Lower leg skin (tissue), 4 donors: ENCODE data around the gene MARS1. TPM values are rescaled to one million over a fixed set of nuclear protein-coding genes. Genes with fewer than 3 reads are reported as not detected.

Experiments used
- DNase-seq, 2 donors: peaks; one replicate each; pipeline ENCODE4 v3.0.0-alpha.2; 2019; ENCODE audit warnings: low spot score in 2 of 2
- H3K4me3 ChIP-seq: fragments of 200-600 bp; sonication (generic); 2 replicates; pipeline ENCODE4 v1.5.1; 2017; ENCODE audit warnings: mild to moderate bottlenecking, low read depth; ENCODE audit not compliant: poor library complexity, severe bottlenecking
- CTCF ChIP-seq, 3 donors: fragments of 450-650 bp; IDR thresholded peaks; one replicate each; pipeline ENCODE4 v1.5.1; 2016; ENCODE audit warnings: antibody characterized with exemption in 3 of 3, mild to moderate bottlenecking in 3 of 3, moderate library complexity in 2 of 3
- POLR2A ChIP-seq, 2 donors: fragments of 450-650 bp; IDR thresholded peaks; one replicate each; pipeline ENCODE4 v1.6.1; 2016 to 2017; ENCODE audit warnings: antibody characterized with exemption in 2 of 2, mild to moderate bottlenecking in 1 of 2, moderate library complexity in 1 of 2
- WGBS, 2 donors: methylation state at CpG; one replicate each; pipeline ENCODE4 v1.1.5; 2018; 5-methylcytosine and 5-hydroxymethylcytosine counted together
- intact Hi-C: fragments of 100-400 bp; cut with DNase I; formaldehyde crosslinking; loops from one replicate; pipeline ENCODE4 v1.15.0; 2023; ENCODE audit warnings: low total_unique reads
- total RNA-seq, 4 donors: library from RNA; depleted of rRNA; stranded (reverse); fragments of >200 nt; gene quantifications; one replicate each; pipeline ENCODE4 v1.1.0, GENCODE V29; 2016

The MARS1 gene
- total RNA-seq, 4 donors from 2014 or later = 37.7 to 386 (median 51.4) TPM

DNA sequence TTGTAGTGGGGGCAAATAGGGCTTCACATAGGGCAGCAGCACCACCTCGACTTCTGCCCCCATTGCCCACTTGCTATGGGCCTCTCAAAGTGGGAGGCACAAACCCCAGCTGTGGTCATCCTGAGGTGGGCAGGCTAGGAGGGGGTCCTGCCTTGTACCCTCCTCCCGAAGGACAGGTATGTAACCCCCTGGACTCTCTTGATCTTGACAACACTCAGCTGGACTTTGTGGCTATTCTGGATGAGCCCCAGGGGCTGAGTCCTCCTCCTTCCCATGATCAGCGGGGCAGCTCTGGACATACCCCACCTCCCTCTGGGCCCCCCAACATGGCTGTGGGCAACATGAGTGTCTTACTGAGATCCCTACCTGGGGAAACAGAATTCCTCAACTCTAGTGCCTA lies 16.2 kb upstream of the MARS1 start:
- no peak overlapping the region for H3K4me3 ChIP-seq
- TF ChIP-seq CTCF (IDR thresholded peaks at IDR 0.05) (no peak), POLR2A (IDR thresholded peaks at IDR 0.05) (no peak)
- 86 to 90% methylated on average over 3 of the region's 3 CpGs for WGBS, 2 donors
- intact Hi-C loops = no loop called here
- DNase-seq = no peak

DNA sequence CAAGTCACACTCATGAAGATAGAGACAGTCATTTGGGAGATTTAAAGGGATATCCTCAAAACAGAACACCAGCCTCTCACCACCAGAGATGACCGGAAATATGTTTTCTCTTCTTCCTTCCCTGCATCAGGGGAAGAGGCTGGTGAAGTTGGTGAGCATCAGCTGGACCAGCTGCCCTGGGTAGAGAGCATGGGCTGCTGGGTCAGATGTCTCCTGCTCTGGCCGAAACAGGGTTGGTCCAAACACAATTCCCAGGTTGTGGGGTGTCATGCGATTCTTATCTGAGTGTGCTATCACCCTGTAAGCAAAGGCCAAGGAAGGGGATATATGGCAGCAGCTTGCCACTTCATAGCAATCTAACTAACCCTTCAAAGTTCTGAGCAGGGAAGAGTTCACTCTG lies 15.5 kb upstream of the MARS1 start:
- 84 to 92% methylated on average over 3 of the region's 3 CpGs for WGBS, 2 donors
- H3K4me3 ChIP-seq = no peak overlapping the region
- DNase-seq = no peak
- TF ChIP-seq POLR2A (IDR thresholded peaks at IDR 0.05) (no peak), CTCF (IDR thresholded peaks at IDR 0.05) (no peak)
- intact Hi-C loops = no loop called here

DNA sequence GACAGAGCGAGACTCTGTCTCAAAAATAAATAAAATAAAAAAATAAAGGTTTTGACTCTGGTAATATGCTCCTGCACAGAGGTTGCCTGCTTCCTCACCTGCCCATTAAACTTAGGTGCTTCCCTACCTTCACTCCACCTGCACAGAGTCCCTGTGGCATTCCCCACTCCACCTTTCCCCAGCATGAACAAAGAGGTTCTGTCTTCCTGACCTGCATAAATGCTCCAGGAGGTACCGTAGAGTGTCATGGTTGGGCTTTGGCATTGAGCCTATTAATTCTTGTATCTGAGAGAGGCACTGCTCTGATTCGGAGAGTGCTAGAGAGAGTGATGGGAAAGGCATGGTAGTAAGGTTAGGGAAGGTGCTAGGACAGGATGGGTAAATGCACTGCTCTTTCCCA lies 14.5 kb upstream of the MARS1 start:
- intact Hi-C loops = no loop called here
- H3K4me3 ChIP-seq = no peak overlapping the region
- WGBS, 2 donors = 45 to 46% methylated on average over 3 of the region's 3 CpGs
- no peak for TF ChIP-seq POLR2A (IDR thresholded peaks at IDR 0.05)
- TF ChIP-seq CTCF (IDR thresholded peaks at IDR 0.05) = no peak
- DNase-seq = no peak

DNA sequence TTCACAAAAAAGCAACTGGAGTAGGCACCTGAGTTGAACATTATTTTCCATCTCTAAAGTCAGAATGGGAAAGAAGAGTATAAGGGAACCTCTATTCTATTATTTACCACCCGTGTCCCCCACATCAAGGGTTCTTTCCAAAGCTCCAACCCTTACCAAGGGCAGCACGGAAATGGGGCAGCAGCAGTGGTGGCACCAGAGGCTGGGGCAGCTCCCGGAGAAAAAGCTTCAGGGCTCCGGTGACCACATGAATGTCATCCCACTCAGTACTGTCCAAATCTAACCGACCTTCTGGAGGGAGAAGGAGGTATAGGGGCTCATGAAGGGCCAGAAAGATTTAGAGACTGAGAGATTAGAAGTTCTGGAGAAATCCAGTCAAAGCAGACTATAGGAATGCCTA lies 14.0 kb upstream of the MARS1 start:
- intact Hi-C loops = no loop called here
- TF ChIP-seq CTCF (IDR thresholded peaks at IDR 0.05) (no peak), POLR2A (IDR thresholded peaks at IDR 0.05) (no peak)
- no peak for DNase-seq
- H3K4me3 ChIP-seq = no peak overlapping the region
- WGBS, 2 donors = 87 to 89% methylated on average over 5 of the region's 5 CpGs

- intact Hi-C loops = no loop called here
- TF ChIP-seq CTCF (IDR thresholded peaks at IDR 0.05) (no peak), POLR2A (IDR thresholded peaks at IDR 0.05) (no peak)
- DNase-seq = no peak
- H3K4me3 ChIP-seq = no peak overlapping the region
- WGBS, 2 donors = 79 to 81% methylated on average over 8 of the region's 8 CpGs
Observed at GRCh38 chr12:57474430-57474829, 13.4 kb upstream of the MARS1 start.

DNA sequence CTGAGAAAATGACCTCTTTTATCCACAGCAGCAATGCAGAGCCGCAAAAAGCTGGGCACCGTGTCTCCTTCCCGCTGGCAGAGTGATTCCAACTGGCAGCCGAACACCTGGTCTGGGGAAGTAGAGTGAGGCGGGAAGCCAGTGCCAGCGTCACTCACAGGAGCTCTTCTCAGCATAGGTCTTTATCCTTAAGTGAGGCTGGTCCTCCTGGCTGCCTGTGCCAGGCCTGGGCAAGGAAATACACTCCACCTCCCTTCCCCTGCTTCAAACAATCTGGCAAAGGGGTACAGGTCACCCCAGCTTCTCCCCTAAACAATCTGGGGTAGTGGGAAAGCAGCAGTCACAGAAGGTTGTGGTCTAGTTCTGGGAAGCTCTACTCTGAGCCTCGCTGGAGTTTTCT lies 13.0 kb upstream of the MARS1 start:
- no peak for DNase-seq
- no peak overlapping the region for H3K4me3 ChIP-seq
- 33 to 63% methylated on average over 7 of the region's 7 CpGs for WGBS, 2 donors

More for the DNA sequence above, 13.0 kb upstream of the MARS1 start:
- TF ChIP-seq CTCF (IDR thresholded peaks at IDR 0.05) = no peak
- no peak for TF ChIP-seq POLR2A (IDR thresholded peaks at IDR 0.05)
- intact Hi-C loops = no loop called here
